ENCODE measurements around the gene UTS2B. TPM values are rescaled to one million over a fixed set of nuclear protein-coding genes. Genes with fewer than 3 reads are reported as not detected.

UTS2B gene
- total and polyA plus RNA-seq, 2 of the 13 experiments (the other 11 are each of a cell fraction or from before 2014, with no cell fraction given) = 0.03 to 0.46 TPM

DNA sequence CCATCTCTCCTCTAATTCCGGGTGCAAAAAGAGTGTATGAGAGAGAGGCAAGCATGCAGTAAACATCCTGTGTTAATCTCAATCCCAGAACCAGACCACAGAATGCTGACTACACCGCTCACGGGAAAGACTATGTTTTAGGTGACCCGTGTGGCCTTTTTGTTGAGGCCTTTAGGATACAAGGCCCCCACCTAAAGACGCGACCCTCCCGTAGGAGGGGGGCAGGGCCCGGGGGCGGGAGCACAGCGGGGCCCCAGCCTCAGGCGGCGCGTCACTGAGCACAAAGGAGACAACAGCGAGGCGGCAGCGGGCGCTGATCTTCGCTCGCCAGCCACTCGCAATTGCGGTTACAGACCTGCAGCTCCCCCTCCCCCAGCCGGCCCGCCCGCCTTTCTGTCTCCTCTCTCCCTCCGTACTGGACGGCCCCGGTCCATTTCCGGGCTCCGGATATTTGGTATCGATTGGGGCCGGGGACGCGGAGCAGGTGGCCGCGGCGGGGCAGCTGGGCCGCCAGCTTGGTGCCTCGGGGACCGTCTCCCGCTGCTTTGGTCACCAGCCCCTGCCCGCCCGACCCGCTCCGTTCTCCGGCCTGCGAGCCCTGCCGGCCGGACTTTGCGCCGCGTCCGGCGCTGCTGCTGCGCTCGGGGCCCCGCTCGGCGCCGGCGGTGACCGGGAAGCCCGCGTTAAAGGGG, 1.2 kb downstream of the UTS2B start, which contains the start of gene CCDC50 (continued):
- TF ChIP-seq, protein P1, sequence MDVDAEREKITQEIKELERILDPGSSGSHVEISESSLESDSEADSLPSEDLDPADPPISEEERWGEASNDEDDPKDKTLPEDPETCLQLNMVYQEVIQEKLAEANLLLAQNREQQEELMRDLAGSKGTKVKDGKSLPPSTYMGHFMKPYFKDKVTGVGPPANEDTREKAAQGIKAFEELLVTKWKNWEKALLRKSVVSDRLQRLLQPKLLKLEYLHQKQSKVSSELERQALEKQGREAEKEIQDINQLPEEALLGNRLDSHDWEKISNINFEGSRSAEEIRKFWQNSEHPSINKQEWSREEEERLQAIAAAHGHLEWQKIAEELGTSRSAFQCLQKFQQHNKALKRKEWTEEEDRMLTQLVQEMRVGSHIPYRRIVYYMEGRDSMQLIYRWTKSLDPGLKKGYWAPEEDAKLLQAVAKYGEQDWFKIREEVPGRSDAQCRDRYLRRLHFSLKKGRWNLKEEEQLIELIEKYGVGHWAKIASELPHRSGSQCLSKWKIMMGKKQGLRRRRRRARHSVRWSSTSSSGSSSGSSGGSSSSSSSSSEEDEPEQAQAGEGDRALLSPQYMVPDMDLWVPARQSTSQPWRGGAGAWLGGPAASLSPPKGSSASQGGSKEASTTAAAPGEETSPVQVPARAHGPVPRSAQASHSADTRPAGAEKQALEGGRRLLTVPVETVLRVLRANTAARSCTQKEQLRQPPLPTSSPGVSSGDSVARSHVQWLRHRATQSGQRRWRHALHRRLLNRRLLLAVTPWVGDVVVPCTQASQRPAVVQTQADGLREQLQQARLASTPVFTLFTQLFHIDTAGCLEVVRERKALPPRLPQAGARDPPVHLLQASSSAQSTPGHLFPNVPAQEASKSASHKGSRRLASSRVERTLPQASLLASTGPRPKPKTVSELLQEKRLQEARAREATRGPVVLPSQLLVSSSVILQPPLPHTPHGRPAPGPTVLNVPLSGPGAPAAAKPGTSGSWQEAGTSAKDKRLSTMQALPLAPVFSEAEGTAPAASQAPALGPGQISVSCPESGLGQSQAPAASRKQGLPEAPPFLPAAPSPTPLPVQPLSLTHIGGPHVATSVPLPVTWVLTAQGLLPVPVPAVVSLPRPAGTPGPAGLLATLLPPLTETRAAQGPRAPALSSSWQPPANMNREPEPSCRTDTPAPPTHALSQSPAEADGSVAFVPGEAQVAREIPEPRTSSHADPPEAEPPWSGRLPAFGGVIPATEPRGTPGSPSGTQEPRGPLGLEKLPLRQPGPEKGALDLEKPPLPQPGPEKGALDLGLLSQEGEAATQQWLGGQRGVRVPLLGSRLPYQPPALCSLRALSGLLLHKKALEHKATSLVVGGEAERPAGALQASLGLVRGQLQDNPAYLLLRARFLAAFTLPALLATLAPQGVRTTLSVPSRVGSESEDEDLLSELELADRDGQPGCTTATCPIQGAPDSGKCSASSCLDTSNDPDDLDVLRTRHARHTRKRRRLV (CRISPR knock-in tag; IDR thresholded peaks at IDR 0.05) = peak; percentile 85; the same call in 1 of the 2 replicates
- TF ChIP-seq ZFP37 (CRISPR knock-in tag; IDR thresholded peaks at IDR 0.05; ENCODE audit: borderline replicate concordance) (0 out of 2 replicates have a peak, but pooled peaks have one; percentile 48), ZNF34 (CRISPR knock-in tag; IDR thresholded peaks at IDR 0.05; ENCODE audit: borderline replicate concordance) (0 out of 2 replicates have a peak, but pooled peaks have one; percentile 63), ZHX2 (IDR thresholded peaks at IDR 0.05; ENCODE audit: low read depth) (0 out of 2 replicates have a peak, but pooled peaks have one; percentile 31), ZHX2 (CRISPR knock-in tag; IDR thresholded peaks at IDR 0.05; ENCODE audit: borderline replicate concordance) (peak; percentile 51; the same call in 1 of the 2 replicates), YEATS2 (CRISPR knock-in tag; IDR thresholded peaks at IDR 0.05; ENCODE audit: borderline replicate concordance) (peak; percentile 68; the same call in 1 of the 2 replicates), TCF12 (IDR thresholded peaks at IDR 0.05) (no peak), TCF12 (CRISPR knock-in tag; IDR thresholded peaks at IDR 0.05) (peak; percentile 89), ZNF709 (CRISPR knock-in tag; IDR thresholded peaks at IDR 0.05) (peak; percentile 74; the same call in 1 of the 2 replicates), ZNF256 (CRISPR knock-in tag; conservative IDR thresholded peaks at IDR 0.05) (no peak), ZSCAN29 (CRISPR knock-in tag; conservative IDR thresholded peaks at IDR 0.05) (peak; percentile 92), ISL2 (CRISPR knock-in tag; IDR thresholded peaks at IDR 0.05) (peak; percentile 74)
- TF ChIP-seq, protein P2, sequence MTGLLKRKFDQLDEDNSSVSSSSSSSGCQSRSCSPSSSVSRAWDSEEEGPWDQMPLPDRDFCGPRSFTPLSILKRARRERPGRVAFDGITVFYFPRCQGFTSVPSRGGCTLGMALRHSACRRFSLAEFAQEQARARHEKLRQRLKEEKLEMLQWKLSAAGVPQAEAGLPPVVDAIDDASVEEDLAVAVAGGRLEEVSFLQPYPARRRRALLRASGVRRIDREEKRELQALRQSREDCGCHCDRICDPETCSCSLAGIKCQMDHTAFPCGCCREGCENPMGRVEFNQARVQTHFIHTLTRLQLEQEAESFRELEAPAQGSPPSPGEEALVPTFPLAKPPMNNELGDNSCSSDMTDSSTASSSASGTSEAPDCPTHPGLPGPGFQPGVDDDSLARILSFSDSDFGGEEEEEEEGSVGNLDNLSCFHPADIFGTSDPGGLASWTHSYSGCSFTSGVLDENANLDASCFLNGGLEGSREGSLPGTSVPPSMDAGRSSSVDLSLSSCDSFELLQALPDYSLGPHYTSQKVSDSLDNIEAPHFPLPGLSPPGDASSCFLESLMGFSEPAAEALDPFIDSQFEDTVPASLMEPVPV (CRISPR knock-in tag; IDR thresholded peaks at IDR 0.05) = peak; percentile 57; the same call in 1 of the 2 replicates
- TF ChIP-seq, protein P3, sequence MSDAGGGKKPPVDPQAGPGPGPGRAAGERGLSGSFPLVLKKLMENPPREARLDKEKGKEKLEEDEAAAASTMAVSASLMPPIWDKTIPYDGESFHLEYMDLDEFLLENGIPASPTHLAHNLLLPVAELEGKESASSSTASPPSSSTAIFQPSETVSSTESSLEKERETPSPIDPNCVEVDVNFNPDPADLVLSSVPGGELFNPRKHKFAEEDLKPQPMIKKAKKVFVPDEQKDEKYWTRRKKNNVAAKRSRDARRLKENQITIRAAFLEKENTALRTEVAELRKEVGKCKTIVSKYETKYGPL (CRISPR knock-in tag; IDR thresholded peaks at IDR 0.05) = peak; percentile 32; the same call in 1 of the 2 replicates
